ENCODE measurements around the gene SLC35G2. TPM values are rescaled to one million over a fixed set of nuclear protein-coding genes. Genes with fewer than 3 reads are reported as not detected.

SLC35G2 gene
- total RNA-seq, 2 experiments from 2014 or later: 0.19 to 0.28 TPM

- H3K4me3 Mint-ChIP-seq: no peak overlapping the region
- no peaks in the 10 kb centered on the region for H3K9me3 Mint-ChIP-seq
- no peaks in the 10 kb centered on the region for H3K36me3 Mint-ChIP-seq
- H3K27me3 Mint-ChIP-seq: peaks cover 14% of the 10 kb centered on the region
- no peak overlapping the region for H3K27ac Mint-ChIP-seq
- POLR2A ChIA-PET: no interaction called here
- no peak for ATAC-seq (ENCODE audit: low read depth)
- DNase-seq: no peak
- H3K4me1 Mint-ChIP-seq: peaks cover 6% of the 10 kb centered on the region
Measured at GRCh38 chr3:136805795-136806194, 13.1 kb upstream of the SLC35G2 start.

- ATAC-seq (ENCODE audit: low read depth) (no peak), DNase-seq (no peak)
- no peaks in the 10 kb centered on the region for H3K36me3 Mint-ChIP-seq
- H3K4me1 Mint-ChIP-seq: peaks cover 2% of the 10 kb centered on the region
- H3K27ac Mint-ChIP-seq: no peak overlapping the region
- peaks cover 7% of the 10 kb centered on the region for H3K27me3 Mint-ChIP-seq
- H3K4me3 Mint-ChIP-seq: no peak overlapping the region
- POLR2A ChIA-PET: no interaction called here
- no peaks in the 10 kb centered on the region for H3K9me3 Mint-ChIP-seq
Measured at GRCh38 chr3:136811701-136812100, 7.2 kb upstream of the SLC35G2 start.

- DNase-seq (no peak), ATAC-seq (ENCODE audit: low read depth) (no peak)
- Mint-ChIP-seq H3K4me1 (peaks cover 19% of the 10 kb centered on the region), H3K27ac (no peak overlapping the region), H3K27me3 (peaks cover 34% of the 10 kb centered on the region), H3K36me3 (no peaks in the 10 kb centered on the region), H3K9me3 (no peaks in the 10 kb centered on the region), H3K4me3 (peak overlapping the region; percentile 82)
- POLR2A ChIA-PET: no interaction called here
Measured at GRCh38 chr3:136817448-136817847, 1.5 kb upstream of the SLC35G2 start.

GRCh38 chr3:136818191-136818768, 646 bp upstream of the SLC35G2 start:
- ATAC-seq (ENCODE audit: low read depth): peak; percentile 66
- H3K4me1 Mint-ChIP-seq: peaks cover 19% of the 10 kb centered on the region
- H3K27me3 Mint-ChIP-seq: peaks cover 35% of the 10 kb centered on the region
- POLR2A ChIA-PET: no interaction called here
- peaks cover 3% of the 10 kb centered on the region for H3K9me3 Mint-ChIP-seq
- H3K36me3 Mint-ChIP-seq: no peaks in the 10 kb centered on the region
- peak overlapping the region; percentile 82 for H3K4me3 Mint-ChIP-seq
- no peak overlapping the region for H3K27ac Mint-ChIP-seq
- peak; percentile 29 for DNase-seq

- Mint-ChIP-seq H3K9me3 (peaks cover 4% of the 10 kb centered on the region), H3K4me1 (peaks cover 19% of the 10 kb centered on the region), H3K4me3 (peak overlapping the region; percentile 82), H3K27me3 (peaks cover 37% of the 10 kb centered on the region), H3K27ac (no peak overlapping the region), H3K36me3 (no peaks in the 10 kb centered on the region)
- DNase-seq (no peak), ATAC-seq (ENCODE audit: low read depth) (peak; percentile 17)
- POLR2A ChIA-PET: no interaction called here
Measured at GRCh38 chr3:136819392-136819730, 435 bp downstream of the SLC35G2 start.

GRCh38 chr3:136819731-136820679, 1.1 kb downstream of the SLC35G2 start:
- no peak overlapping the region for H3K27ac Mint-ChIP-seq
- peak; percentile 51 for DNase-seq
- peaks cover 6% of the 10 kb centered on the region for H3K9me3 Mint-ChIP-seq
- H3K36me3 Mint-ChIP-seq: no peaks in the 10 kb centered on the region
- POLR2A ChIA-PET: no interaction called here
- H3K4me1 Mint-ChIP-seq: peaks cover 19% of the 10 kb centered on the region
- H3K4me3 Mint-ChIP-seq: peak overlapping the region; percentile 82
- H3K27me3 Mint-ChIP-seq: peaks cover 37% of the 10 kb centered on the region
- ATAC-seq (ENCODE audit: low read depth): peak; percentile 62

GRCh38 chr3:136831461-136831860, 12.5 kb downstream of the SLC35G2 start:
- no peak overlapping the region for H3K4me3 Mint-ChIP-seq
- H3K4me1 Mint-ChIP-seq: no peaks in the 10 kb centered on the region

GRCh38 chr3:136835089-136835812, 16.3 kb downstream of the SLC35G2 start:
- POLR2A ChIA-PET: no interaction called here
- DNase-seq (no peak), ATAC-seq (ENCODE audit: low read depth) (no peak)
- Mint-ChIP-seq H3K36me3 (peaks cover 10% of the 10 kb centered on the region), H3K4me1 (peaks cover 15% of the 10 kb centered on the region), H3K4me3 (no peak overlapping the region), H3K27ac (no peak overlapping the region), H3K9me3 (no peaks in the 10 kb centered on the region), H3K27me3 (peaks cover 5% of the 10 kb centered on the region)

More at GRCh38 chr3:136831461-136831860, 12.5 kb downstream of the SLC35G2 start:
- POLR2A ChIA-PET: no interaction called here
- no peaks in the 10 kb centered on the region for H3K9me3 Mint-ChIP-seq
- peaks cover 1% of the 10 kb centered on the region for H3K36me3 Mint-ChIP-seq
- H3K27me3 Mint-ChIP-seq: peaks cover 9% of the 10 kb centered on the region
- no peak overlapping the region for H3K27ac Mint-ChIP-seq
- no peak for ATAC-seq (ENCODE audit: low read depth)
- no peak for DNase-seq

GRCh38 chr3:136835813-136836510, 17.0 kb downstream of the SLC35G2 start:
- no peak for DNase-seq
- POLR2A ChIA-PET: no interaction called here
- H3K4me3 Mint-ChIP-seq: no peak overlapping the region
- H3K4me1 Mint-ChIP-seq: peaks cover 15% of the 10 kb centered on the region
- no peak for ATAC-seq (ENCODE audit: low read depth)
- H3K27ac Mint-ChIP-seq: no peak overlapping the region
- peaks cover 3% of the 10 kb centered on the region for H3K27me3 Mint-ChIP-seq
- no peaks in the 10 kb centered on the region for H3K9me3 Mint-ChIP-seq
- peaks cover 10% of the 10 kb centered on the region for H3K36me3 Mint-ChIP-seq

GRCh38 chr3:136836511-136837156, 17.7 kb downstream of the SLC35G2 start:
- peaks cover 15% of the 10 kb centered on the region for H3K4me1 Mint-ChIP-seq
- POLR2A ChIA-PET: interaction anchor here (0.7 kb wide), 1 partner anchor 54 kb away, joined by 3 read pairs; no protein-coding TSS in a partner anchor
- DNase-seq (no peak), ATAC-seq (ENCODE audit: low read depth) (no peak)
- no peaks in the 10 kb centered on the region for H3K9me3 Mint-ChIP-seq
- H3K4me3 Mint-ChIP-seq: no peak overlapping the region
- H3K36me3 Mint-ChIP-seq: peaks cover 10% of the 10 kb centered on the region
- H3K27me3 Mint-ChIP-seq: peaks cover 3% of the 10 kb centered on the region
- no peak overlapping the region for H3K27ac Mint-ChIP-seq

- POLR2A ChIA-PET: interaction anchor here (1.3 kb wide), 1 partner anchor 23 kb away, joined by 4 read pairs; the partner anchor contains the start of gene NCK1
- no peak overlapping the region for H3K27ac Mint-ChIP-seq
- H3K36me3 Mint-ChIP-seq: peaks cover 18% of the 10 kb centered on the region
Measured at GRCh38 chr3:136838641-136839555, 20.0 kb downstream of the SLC35G2 start.

GRCh38 chr3:136839556-136839931, 20.6 kb downstream of the SLC35G2 start:
- peaks cover 20% of the 10 kb centered on the region for H3K36me3 Mint-ChIP-seq
- no peak for ATAC-seq (ENCODE audit: low read depth)
- H3K27me3 Mint-ChIP-seq: no peaks in the 10 kb centered on the region
- peak overlapping the region; percentile 2 for H3K27ac Mint-ChIP-seq
- H3K4me1 Mint-ChIP-seq: peaks cover 15% of the 10 kb centered on the region
- no peaks in the 10 kb centered on the region for H3K9me3 Mint-ChIP-seq
- H3K4me3 Mint-ChIP-seq: no peak overlapping the region
- DNase-seq: no peak
- POLR2A ChIA-PET: interaction anchor here (1.3 kb wide), 1 partner anchor 23 kb away, joined by 4 read pairs; the partner anchor contains the start of gene NCK1

More at GRCh38 chr3:136838641-136839555, 20.0 kb downstream of the SLC35G2 start:
- no peaks in the 10 kb centered on the region for H3K27me3 Mint-ChIP-seq
- H3K4me3 Mint-ChIP-seq: no peak overlapping the region
- no peak for DNase-seq
- H3K4me1 Mint-ChIP-seq: peaks cover 15% of the 10 kb centered on the region
- ATAC-seq (ENCODE audit: low read depth): no peak
- H3K9me3 Mint-ChIP-seq: no peaks in the 10 kb centered on the region
